ENCODE results near the gene STAG3. TPM values are rescaled to one million over a fixed set of nuclear protein-coding genes. Genes with fewer than 3 reads are reported as not detected.
"Not testable (repeated sequence)": the region's sequence is repeated elsewhere in the genome, so short reads cannot be mapped to it uniquely, and the experiment has no call there.

Gene STAG3
- total RNA-seq, 1 donor from 2014 or later: 3.6 TPM

DNA sequence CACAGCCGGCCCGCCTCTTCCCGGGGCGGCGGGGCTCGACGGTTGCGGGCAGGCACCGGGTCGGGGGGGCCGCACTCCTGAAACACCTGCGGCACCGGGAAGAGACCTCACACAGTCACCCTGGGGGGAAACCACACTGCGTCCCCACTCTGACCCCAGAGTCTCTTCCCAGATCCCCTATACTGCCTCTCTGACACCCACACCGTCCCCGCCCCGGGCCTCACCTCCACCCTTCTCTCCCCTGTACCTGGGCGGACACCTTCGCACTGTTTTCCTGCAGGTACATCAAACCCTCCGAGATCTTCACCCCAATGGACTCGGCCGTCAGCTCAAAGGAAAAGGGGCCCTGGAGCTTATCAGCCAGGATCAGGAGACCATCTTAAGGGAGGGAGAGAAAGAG lies 5.9 kb upstream of the STAG3 start:
- DNase-seq (ENCODE audit: low spot score): no peak

GRCh38 chr7:100173806-100174495 lies 3.8 kb upstream of the STAG3 start:
- DNase-seq (ENCODE audit: low spot score): no peak

DNA sequence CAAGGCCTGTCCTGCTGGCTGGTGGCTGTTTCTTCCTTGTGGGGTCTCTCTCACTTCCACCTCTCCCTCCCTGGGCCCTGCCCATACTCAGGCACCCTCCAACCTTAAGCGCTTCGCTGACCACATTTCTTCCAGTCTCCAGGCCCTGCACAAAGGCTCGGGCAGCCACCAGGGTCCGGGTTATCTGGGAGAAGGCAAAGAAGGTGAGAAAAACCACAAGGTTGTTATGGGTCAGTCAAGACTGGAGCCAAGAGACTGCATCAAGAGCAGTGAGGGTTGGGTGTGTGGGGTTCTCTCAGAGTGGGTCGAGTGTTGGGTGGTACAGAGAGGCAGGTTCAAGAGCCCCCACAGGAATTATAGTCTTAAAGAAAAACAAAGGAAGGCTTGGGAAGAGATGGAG lies 3.1 kb upstream of the STAG3 start:
- DNase-seq (ENCODE audit: low spot score): no peak

- no peak for DNase-seq (ENCODE audit: low spot score)
These were observed 2.3 kb upstream of the STAG3 start for GRCh38 chr7:100175296-100175935.

GRCh38 chr7:100176096-100177044 lies 1.3 kb upstream of the STAG3 start:
- DNase-seq (ENCODE audit: low spot score): no peak

- DNase-seq (ENCODE audit: low spot score): not testable (repeated sequence)
These were observed 2.4 kb downstream of the STAG3 start for GRCh38 chr7:100180084-100180483.

- DNase-seq (ENCODE audit: low spot score): not testable (repeated sequence)
These were observed 4.9 kb downstream of the STAG3 start for GRCh38 chr7:100182616-100183015.

DNA sequence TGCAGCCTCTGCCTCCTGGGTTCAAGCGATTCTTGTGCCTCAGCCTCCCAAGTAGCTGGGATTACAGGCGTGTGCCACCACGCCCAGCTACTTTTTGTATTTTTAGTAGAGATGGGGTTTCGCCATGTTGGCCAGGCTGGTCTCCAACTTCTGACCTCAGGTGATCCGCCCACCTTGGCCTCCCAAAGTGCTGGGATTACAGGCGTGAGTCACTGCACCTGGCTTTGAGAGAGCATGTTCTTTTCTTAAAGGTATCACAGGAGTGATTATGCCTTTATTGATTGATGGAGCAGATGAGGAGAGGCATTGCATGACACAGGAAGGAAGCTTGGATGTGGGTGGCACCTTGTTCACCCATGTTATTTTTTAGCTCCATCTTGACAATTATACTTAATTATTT lies 5.4 kb downstream of the STAG3 start:
- not testable (repeated sequence) for DNase-seq (ENCODE audit: low spot score)

DNA sequence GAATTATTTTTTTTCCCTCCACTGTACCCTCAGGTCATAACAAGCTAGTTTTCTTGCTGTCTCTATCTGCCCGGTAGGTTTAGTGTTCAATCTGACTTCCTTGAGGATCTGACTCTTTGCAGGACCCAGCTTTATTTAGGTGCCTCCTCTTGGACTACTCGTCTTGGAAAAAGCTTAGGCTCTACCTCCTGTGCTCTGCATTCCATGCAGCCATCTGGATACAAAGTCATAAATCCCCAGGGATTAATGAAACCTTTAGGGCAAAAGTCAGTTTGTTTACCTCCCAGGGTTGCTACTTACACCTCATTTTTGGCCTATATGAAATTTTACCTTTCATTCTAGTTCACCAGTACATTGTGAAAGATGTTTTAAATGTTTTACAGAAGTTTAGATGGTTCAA lies 8.0 kb downstream of the STAG3 start:
- DNase-seq (ENCODE audit: low spot score): no peak

DNA sequence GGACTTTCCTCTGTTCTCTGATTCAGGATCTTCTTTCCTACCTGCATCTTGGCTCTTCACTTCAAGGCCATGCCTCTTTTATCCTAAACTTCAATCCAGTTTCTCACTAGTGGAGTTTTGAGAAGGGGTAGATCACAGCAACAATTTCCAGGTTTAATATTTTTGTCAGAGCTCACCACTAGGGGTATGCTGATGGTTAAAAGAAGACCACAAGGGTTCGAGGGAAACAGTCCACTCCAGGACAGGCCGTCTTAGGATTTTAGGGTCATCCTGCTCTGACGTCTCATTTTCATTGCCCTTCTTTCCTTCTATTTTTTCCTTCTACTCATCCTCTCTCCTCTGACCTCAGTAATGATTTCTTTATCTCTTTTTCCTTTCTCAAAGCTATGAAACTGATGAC lies 11.3 kb downstream of the STAG3 start:
- DNase-seq (ENCODE audit: low spot score): no peak

- no peak for DNase-seq (ENCODE audit: low spot score)
These were observed 12.5 kb downstream of the STAG3 start for GRCh38 chr7:100190048-100190711.

DNA sequence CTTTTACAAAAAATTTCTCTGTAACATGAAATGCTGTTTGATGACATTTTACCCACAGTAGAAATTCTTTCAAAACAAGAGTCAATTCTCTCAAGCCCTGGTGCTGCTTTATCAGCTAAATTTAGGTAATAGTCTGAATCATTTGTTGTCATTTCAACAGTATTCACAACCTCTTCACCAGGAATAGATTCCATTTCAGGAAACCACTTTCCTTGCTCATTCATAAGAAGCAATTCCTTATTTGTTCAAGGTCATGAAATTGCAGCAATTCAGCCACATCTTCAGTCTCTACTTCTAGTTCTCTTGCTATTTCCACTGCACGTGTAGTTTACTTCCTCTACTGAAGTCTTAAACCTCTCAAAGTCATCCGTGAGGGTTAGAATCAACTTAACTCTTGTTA lies 14.1 kb downstream of the STAG3 start:
- no peak for DNase-seq (ENCODE audit: low spot score)

DNA sequence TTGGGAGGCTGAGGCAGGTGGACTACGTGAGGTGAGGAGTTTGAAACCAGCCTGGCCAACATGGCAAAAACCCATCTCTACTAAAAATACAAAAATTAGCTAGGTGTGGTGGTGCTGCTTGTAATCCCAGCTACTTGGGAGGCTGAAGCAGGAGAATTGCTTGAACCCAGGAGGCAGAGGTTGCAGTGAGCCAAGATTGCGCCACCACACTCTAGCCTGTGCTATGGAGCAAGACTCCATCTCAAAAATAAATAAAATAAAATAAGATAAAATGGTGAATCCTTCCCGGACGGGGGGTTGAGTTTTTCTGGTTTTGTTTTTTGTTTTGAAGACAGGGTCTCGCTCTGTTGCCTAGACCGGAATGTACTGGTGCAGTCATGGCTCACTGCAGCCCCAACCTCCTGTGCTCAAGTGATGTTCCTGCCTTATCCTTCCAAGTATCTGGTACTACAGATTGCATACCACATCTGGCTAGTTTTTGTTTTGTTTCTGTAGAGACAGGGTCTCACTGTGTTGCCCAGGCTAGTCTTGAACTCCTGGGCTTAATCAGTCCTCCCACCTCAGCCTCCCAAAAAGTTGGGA lies 14.7 kb downstream of the STAG3 start:
- not testable (repeated sequence) for DNase-seq (ENCODE audit: low spot score)

DNA sequence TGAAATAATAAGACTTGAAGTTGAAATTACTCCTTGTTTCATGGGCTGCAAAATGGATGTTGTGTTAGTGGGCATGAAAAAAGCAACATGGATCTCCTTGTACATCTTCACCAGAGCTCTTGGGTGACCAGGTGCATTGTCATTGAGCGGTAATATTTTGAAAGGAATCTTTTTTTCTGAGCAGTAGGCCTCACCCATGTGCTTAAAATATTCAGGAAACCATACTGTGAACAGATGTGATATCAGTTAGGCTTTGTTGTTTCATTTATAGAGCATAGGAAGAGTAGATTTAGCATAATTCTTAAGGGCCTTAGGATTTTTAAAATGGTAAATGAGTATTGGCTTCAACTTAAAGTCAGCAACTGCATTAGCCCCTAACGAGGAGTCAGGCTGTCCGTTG lies 15.3 kb downstream of the STAG3 start:
- DNase-seq (ENCODE audit: low spot score): no peak

DNA sequence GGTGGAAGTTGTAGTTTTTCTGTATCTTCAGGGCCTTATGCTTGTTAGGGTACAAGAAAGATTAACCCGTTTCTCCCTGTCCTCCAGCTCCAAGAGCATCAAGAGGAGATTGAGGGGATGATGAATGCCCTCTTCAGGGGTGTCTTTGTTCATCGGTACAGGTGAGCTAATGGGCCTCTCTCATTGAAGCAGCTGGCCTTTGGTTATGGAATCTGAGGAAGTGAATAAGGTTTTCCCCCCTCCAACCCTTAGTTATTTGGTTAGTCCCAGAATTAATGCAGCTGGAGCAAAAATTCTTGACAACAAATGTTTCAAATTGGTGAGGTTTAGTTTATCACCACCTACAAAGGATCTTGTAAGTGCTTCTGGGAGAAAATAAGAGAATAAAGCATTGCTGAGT lies 17.5 kb downstream of the STAG3 start:
- DNase-seq (ENCODE audit: low spot score): no peak

DNA sequence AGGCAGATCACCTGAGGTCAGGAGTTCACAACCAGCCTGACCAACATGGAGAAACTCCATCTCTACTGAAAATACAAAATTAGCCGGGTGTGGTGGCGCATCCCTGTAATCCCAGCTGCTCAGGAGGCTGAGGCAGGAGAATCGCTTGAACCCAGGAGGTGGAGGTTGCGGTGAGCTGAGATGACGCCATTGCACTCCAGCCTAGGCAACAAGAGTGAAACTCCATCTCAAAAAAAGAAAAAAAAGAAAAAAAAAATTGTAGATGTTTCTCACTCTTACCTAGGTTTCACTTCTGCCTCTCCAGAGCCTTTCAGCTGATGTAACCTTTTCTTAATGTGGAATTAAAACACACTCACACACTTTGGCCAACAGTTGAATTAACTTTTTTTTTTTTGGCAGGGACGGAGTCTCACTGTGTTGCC lies 18.2 kb downstream of the STAG3 start:
- not testable (repeated sequence) for DNase-seq (ENCODE audit: low spot score)

- DNase-seq (ENCODE audit: low spot score): no peak
These were observed 20.5 kb downstream of the STAG3 start for GRCh38 chr7:100198266-100198665.

DNA sequence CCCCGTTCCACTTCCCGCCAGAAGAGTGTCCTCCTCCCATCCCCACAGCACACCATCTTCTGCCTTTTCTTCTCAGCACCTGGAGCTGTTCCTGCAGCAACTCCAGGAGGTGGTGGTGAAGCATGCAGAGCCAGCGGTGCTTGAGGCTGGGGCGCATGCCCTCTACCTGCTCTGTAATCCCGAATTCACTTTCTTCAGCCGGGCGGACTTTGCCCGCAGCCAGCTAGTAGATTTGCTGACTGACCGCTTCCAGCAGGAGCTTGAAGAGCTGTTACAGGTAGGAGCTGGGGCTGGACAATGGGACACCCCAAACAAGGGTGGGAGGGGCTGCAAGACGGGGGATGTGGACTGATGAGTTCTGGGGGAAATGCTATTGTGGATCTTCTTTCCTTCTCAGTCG lies 23.0 kb downstream of the STAG3 start:
- DNase-seq (ENCODE audit: low spot score): peak; percentile 59

DNA sequence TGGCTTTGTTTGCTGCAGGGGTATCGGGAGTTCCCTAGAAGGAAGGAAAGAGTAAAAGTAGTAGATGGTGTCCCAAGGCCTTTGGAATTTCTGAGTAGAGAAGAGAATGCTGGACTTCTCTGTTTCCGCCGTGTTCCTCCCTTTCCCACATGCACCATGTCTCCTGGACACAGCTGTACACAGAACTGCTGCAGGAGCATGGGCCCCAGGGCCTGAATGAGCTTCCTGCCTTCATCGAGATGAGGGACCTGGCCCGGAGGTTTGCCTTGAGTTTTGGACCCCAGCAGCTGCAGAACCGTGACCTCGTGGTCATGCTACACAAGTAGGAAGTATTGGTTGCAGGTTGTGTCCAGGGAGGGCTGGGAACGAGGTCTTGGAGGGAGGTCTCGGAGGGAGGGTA lies 26.7 kb downstream of the STAG3 start:
- no peak for DNase-seq (ENCODE audit: low spot score)

GRCh38 chr7:100208911-100209408 lies 31.2 kb downstream of the STAG3 start:
- DNase-seq (ENCODE audit: low spot score): no peak

DNA sequence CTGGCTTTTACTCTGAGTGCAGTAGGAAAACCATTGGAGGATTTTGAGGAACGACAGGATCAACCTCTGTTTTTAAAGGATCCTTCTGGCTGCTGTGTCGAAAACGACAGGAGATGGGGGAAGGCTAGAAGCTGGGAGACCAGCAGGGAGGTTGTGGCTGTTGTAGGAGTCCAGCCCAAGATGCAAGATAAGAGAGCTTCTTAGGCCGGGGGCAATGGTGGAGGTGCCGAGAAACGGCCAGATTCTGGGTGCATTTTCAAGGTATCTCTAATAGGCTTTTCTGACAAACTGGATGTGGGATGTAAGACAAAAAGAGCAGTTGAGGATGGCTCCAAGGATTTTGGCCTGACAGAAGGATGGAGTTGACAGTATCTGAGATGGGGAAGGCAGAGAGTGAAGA lies 31.8 kb downstream of the STAG3 start:
- no peak for DNase-seq (ENCODE audit: low spot score)
